Measurements from ENCODE around the gene ANKS1A. TPM values are rescaled to one million over a fixed set of nuclear protein-coding genes. Genes with fewer than 3 reads are reported as not detected.
A peak's percentile ranks its signal among the peaks of the same experiment; 100 is the strongest.

ANKS1A gene
- total RNA-seq, 3 donors from 2014 or later: 30.0 to 62.4 (median 33.3) TPM

GRCh38 chr6:35081426-35081851 is 192.4 kb downstream of the ANKS1A start:
- H3K4me3 ChIP-seq: no peak overlapping the region
- no peaks in the 10 kb centered on the region for H3K36me3 ChIP-seq (ENCODE audit: low read depth)

DNA sequence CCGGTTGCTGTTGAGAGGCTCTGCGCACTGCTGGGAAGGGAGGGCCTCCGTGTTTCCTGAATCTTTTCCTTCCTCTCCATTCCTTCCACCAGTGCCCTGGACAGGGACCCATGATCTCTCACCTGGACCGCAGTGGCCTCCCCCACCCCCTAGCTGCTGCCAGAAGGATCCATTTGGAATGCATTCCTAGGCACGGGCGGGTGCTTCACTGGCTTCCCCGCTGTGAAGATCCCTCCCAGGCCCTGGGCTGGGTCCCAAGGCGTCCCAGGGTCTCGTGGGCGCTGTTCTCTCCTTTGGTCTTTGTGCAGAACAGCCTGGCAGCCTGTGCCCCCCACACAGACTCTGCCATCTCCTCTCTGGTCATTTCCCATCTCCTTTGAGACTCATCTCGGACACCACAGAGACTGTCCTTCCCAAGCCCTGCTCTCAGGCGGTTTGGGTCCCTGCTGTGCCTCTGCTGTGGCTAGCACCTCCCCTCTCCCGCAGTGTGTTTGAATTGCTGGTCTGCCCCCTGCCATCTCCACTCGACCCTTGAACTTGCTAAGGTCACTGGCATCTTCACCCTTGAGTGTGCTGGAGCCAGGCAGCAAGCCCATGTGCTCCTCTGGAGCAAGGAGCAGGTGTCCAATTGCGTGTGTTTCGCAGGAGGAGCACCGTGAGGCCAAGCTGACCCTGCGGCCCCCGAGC is 193.1 kb downstream of the ANKS1A start:
- DNase-seq (peak in 1 of 3 donors; percentile 14), ATAC-seq (no peak)
- H3K9me3 ChIP-seq: no peaks in the 10 kb centered on the region
- intact Hi-C loops (cut with DNase I, micrococcal nuclease): no loop called here
- H3K36me3 ChIP-seq (ENCODE audit: low read depth): no peaks in the 10 kb centered on the region
- no peaks in the 10 kb centered on the region for H3K4me1 ChIP-seq (ENCODE audit: low read depth)
- TF ChIP-seq, protein P1, sequence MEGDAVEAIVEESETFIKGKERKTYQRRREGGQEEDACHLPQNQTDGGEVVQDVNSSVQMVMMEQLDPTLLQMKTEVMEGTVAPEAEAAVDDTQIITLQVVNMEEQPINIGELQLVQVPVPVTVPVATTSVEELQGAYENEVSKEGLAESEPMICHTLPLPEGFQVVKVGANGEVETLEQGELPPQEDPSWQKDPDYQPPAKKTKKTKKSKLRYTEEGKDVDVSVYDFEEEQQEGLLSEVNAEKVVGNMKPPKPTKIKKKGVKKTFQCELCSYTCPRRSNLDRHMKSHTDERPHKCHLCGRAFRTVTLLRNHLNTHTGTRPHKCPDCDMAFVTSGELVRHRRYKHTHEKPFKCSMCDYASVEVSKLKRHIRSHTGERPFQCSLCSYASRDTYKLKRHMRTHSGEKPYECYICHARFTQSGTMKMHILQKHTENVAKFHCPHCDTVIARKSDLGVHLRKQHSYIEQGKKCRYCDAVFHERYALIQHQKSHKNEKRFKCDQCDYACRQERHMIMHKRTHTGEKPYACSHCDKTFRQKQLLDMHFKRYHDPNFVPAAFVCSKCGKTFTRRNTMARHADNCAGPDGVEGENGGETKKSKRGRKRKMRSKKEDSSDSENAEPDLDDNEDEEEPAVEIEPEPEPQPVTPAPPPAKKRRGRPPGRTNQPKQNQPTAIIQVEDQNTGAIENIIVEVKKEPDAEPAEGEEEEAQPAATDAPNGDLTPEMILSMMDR (IDR thresholded peaks at IDR 0.05): no peak
- H3K4me3 ChIP-seq: no peak overlapping the region

More at GRCh38 chr6:35081426-35081851, 192.4 kb downstream of the ANKS1A start:
- Histone ChIP-seq H3K4me1 (ENCODE audit: low read depth) (no peaks in the 10 kb centered on the region), H3K9me3 (no peaks in the 10 kb centered on the region)
- no peak for ATAC-seq
- TF ChIP-seq, protein P1 (IDR thresholded peaks at IDR 0.05): no peak
- intact Hi-C loops (cut with DNase I, micrococcal nuclease): no loop called here
- peak in 1 of 3 donors; percentile 24 for DNase-seq

DNA sequence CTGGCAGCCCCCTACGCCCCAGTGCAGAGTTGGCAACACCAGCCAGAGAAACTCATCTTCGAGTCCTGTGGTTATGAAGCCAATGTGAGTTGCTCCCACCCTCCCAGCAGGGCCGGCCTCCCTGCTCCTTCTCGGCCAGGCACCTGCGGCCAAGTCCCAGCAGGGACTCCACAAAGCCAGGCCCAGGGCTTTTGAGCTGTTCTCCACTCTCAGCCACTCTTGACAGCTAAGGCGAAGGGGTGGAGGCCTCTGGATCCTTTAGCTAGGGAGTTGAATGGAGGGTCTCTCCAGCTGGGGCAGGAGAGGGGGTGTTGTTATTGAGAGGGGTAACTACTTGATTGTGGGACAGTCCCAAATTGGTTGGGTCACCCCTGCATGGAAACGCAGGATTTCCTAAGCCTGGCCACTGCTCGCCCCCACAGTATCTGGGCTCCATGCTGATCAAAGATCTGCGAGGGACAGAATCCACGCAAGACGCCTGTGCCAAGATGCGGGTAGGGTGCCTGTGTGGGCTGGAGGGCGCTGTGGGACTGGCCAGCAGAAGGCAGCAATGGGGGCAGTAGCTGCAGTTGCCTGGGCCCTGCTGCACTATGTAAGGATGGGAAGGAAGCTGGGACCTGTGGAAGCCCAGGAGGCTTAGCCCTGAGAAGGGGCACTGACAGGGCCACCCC is 193.8 kb downstream of the ANKS1A start:
- DNase-seq (peak in 1 of 3 donors; percentile 10), ATAC-seq (no peak)
- H3K36me3 ChIP-seq (ENCODE audit: low read depth): no peaks in the 10 kb centered on the region
- H3K9me3 ChIP-seq: no peaks in the 10 kb centered on the region
- TF ChIP-seq, protein P1 (IDR thresholded peaks at IDR 0.05): no peak
- H3K4me1 ChIP-seq (ENCODE audit: low read depth): no peaks in the 10 kb centered on the region
- intact Hi-C loops (cut with DNase I, micrococcal nuclease): no loop called here
- no peak overlapping the region for H3K4me3 ChIP-seq

DNA sequence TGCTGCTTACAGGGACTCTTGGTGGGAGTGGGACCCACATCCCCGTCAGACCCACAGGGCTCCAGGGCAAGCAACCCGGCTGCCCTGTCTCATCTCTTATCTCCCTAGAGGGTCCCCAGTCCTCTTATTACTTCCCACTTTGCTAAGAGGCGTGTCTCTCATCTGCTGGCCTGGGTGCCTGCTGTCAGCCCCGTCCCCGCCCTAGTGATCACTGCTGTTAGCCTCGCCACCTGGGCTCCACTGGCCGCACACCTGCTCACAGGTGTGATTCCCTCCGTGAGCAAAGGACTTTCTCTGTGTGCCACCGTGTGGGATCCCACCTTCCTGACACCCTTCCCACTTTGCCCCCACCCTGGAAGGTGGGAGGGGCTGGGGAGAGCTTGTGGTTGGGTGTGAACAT is 194.5 kb downstream of the ANKS1A start:
- H3K9me3 ChIP-seq: no peaks in the 10 kb centered on the region
- no peaks in the 10 kb centered on the region for H3K36me3 ChIP-seq (ENCODE audit: low read depth)
- intact Hi-C loops (cut with DNase I, micrococcal nuclease): no loop called here
- peak; percentile 32 to 60 (median 59) for DNase-seq
- no peaks in the 10 kb centered on the region for H3K4me1 ChIP-seq (ENCODE audit: low read depth)
- TF ChIP-seq, protein P1 (IDR thresholded peaks at IDR 0.05): no peak
- no peak overlapping the region for H3K4me3 ChIP-seq
- ATAC-seq: peak; percentile 70

DNA sequence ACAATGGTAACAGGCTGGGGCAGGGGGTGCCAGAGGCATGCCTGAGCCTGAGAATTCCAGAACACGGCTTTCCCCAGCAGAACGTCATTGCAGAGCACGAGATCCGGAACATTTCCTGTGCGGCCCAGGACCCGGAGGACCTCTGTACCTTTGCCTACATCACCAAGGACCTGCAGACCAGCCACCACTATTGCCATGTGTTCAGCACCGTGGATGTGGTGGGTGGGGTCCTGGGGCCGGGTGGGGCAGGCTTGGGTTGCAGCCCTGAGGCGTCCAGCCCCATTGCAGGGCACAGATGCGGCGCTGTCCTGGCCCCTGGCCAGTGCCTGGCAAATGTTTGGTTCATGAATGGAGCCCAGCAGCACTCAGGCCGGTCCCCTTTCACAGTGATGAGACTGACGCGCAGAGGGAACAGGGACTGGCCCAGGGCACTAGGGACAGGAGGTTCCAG is 195.0 kb downstream of the ANKS1A start:
- ATAC-seq (peak; percentile 26), DNase-seq (peak in 2 of 3 donors; percentile 17 to 44)
- Histone ChIP-seq H3K9me3 (no peaks in the 10 kb centered on the region), H3K4me3 (no peak overlapping the region), H3K4me1 (ENCODE audit: low read depth) (no peaks in the 10 kb centered on the region), H3K36me3 (ENCODE audit: low read depth) (no peaks in the 10 kb centered on the region)
- intact Hi-C loops (cut with DNase I, micrococcal nuclease): no loop called here
- TF ChIP-seq, protein P1 (IDR thresholded peaks at IDR 0.05): no peak

Data from mucosa of descending colon (tissue), 3 donors.